Keratinocyte (primary cell): Measurements from ENCODE around the gene TAF4.

ENCODE experiments used
- EZH2 ChIP-seq: IDR thresholded peaks from one replicate; pipeline ENCODE4 v1.6.1; 2012; ENCODE audit warnings: inconsistent platforms, mild to moderate bottlenecking, low read length, moderate library complexity
- TF ChIP-seq, protein P1 (sequence below), 3 experiments: IDR thresholded peaks in 1 of 3; conservative IDR thresholded peaks in 1 of 3; optimal IDR thresholded peaks in 1 of 3; 2 replicates in 2 of 3; 3 replicates in 1 of 3; pipeline versions ENCODE3 to v1.5.1; 2011; ENCODE audit warnings: low read length in 3 of 3, mild to moderate bottlenecking in 3 of 3, moderate library complexity in 2 of 3, control low read depth in 1 of 3, inconsistent platforms in 1 of 3; ENCODE audit not compliant: insufficient read depth in 2 of 3; ENCODE audit errors: extremely low read depth in 1 of 3

DNA sequence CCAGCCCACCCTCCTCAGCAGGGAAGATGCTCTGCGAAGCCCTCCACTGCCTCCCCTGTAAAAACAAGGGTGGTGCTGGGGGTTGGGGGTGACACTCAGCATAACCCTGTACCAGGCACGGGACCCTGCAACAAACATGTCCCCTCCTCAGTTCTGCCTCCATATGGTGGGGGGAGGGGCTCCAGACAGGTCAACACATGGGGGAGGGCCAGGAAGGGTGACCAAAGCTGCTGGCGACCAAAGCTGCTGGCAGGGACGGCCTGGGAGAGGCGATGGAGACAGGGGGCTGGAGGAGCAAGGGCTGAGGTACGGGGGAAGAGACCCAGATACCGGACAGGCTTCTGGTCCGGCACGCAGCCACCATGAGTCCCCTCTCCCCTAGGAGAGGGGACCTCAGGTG lies 123.2 kb downstream of the TAF4 start:
- TF ChIP-seq, protein P1, sequence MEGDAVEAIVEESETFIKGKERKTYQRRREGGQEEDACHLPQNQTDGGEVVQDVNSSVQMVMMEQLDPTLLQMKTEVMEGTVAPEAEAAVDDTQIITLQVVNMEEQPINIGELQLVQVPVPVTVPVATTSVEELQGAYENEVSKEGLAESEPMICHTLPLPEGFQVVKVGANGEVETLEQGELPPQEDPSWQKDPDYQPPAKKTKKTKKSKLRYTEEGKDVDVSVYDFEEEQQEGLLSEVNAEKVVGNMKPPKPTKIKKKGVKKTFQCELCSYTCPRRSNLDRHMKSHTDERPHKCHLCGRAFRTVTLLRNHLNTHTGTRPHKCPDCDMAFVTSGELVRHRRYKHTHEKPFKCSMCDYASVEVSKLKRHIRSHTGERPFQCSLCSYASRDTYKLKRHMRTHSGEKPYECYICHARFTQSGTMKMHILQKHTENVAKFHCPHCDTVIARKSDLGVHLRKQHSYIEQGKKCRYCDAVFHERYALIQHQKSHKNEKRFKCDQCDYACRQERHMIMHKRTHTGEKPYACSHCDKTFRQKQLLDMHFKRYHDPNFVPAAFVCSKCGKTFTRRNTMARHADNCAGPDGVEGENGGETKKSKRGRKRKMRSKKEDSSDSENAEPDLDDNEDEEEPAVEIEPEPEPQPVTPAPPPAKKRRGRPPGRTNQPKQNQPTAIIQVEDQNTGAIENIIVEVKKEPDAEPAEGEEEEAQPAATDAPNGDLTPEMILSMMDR (optimal IDR thresholded peaks at IDR 0.05 in 1 of 3, IDR thresholded peaks at IDR 0.05 in 1 of 3, conservative IDR thresholded peaks at IDR 0.05 in 1 of 3; ENCODE audit: extremely low read depth in 1 of 3, insufficient read depth in 2 of 3, low read length in 3 of 3), result no peak
- no peak for TF ChIP-seq EZH2
